Measurements from ENCODE around the gene ANKMY1.

The ANKMY1 gene

GRCh38 chr2:240556553-240557100, 1.2 kb downstream of the ANKMY1 start:
- peaks cover 10% of the 10 kb centered on the region for H3K4me1 ChIP-seq (ENCODE audit: low read length)
- no peak overlapping the region for H3K4me2 ChIP-seq (ENCODE audit: low read length)
- H3K4me3 ChIP-seq (ENCODE audit: low read length), result no peak overlapping the region
- no peaks in the 10 kb centered on the region for H3K27me3 ChIP-seq (ENCODE audit: low read depth, low read length)
- no peak overlapping the region for H2AFZ ChIP-seq (ENCODE audit: low read depth, low read length)
- peaks cover 59% of the 10 kb centered on the region for H3K79me2 ChIP-seq (ENCODE audit: low read length)
- H3K36me3 ChIP-seq (replicated peaks; ENCODE audit: low read depth, low read length), result peaks cover 40% of the 10 kb centered on the region
- H3K27ac ChIP-seq (ENCODE audit: low read length), result no peak overlapping the region
- H3K9me3 ChIP-seq (ENCODE audit: insufficient read depth, low read length), result no peaks in the 10 kb centered on the region
- TF ChIP-seq CTCF (IDR thresholded peaks at IDR 0.05; ENCODE audit: low read depth, low read length) (no peak), EZH2phosphoT487 (IDR thresholded peaks at IDR 0.05; ENCODE audit: low read depth) (no peak)
- H3K9ac ChIP-seq (ENCODE audit: low read length), result no peak overlapping the region
- H4K20me1 ChIP-seq (ENCODE audit: insufficient read depth, low read length), result peaks cover 10% of the 10 kb centered on the region; the same call in 1 of the 2 replicates

DNA sequence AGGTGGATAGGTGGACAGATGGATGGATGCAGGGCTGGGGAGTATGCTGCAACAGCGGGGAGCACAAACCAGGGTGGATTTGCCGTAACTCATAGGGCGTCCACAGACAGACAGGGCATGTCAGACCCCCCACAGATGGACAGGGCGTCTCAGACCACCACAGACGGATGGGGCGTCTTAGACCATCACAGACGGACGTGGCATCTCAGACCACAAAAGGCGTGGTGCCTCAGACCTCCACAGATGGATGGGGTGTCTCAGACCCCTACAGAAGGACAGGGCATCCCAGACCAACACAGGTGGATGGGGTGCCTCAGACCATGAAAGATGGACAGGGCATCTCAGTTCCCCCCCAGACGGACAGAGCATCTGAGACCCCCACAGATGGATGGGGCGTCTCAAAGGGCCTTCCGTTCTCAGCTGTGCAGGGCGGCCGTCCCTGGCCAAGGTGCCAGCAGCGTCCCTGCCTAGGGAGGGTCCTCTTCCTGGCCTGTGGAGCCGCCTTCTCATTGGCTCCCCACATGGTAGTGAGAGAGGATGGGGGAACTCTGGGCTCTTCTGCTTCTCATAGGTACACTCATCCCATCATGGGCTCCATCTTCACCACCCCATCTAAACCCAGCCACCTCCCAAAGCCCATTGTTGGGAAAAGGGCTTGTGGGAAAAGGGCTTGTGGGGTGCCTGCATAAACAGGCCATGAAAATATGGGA, 2.1 kb downstream of the ANKMY1 start:
- H3K79me2 ChIP-seq (ENCODE audit: low read length), result peaks cover 59% of the 10 kb centered on the region
- no peak overlapping the region for H3K4me2 ChIP-seq (ENCODE audit: low read length)
- TF ChIP-seq CTCF (IDR thresholded peaks at IDR 0.05; ENCODE audit: low read depth, low read length) (no peak), EZH2phosphoT487 (IDR thresholded peaks at IDR 0.05; ENCODE audit: low read depth) (no peak)

GRCh38 chr2:240554767-240555493, 2.9 kb downstream of the ANKMY1 start:
- Histone ChIP-seq H3K9ac (ENCODE audit: low read length) (no peak overlapping the region), H3K4me2 (ENCODE audit: low read length) (no peak overlapping the region), H3K4me3 (ENCODE audit: low read length) (no peak overlapping the region), H3K36me3 (replicated peaks; ENCODE audit: low read depth, low read length) (peaks cover 52% of the 10 kb centered on the region), H2AFZ (ENCODE audit: low read depth, low read length) (no peak overlapping the region), H3K27me3 (ENCODE audit: low read depth, low read length) (no peaks in the 10 kb centered on the region), H3K9me3 (ENCODE audit: insufficient read depth, low read length) (no peaks in the 10 kb centered on the region), H3K79me2 (ENCODE audit: low read length) (peaks cover 52% of the 10 kb centered on the region), H4K20me1 (ENCODE audit: insufficient read depth, low read length) (peaks cover 10% of the 10 kb centered on the region; the same call in 1 of the 2 replicates), H3K4me1 (ENCODE audit: low read length) (peaks cover 10% of the 10 kb centered on the region), H3K27ac (ENCODE audit: low read length) (no peak overlapping the region)
- no peak for TF ChIP-seq CTCF (IDR thresholded peaks at IDR 0.05; ENCODE audit: low read depth, low read length)
- no peak for TF ChIP-seq EZH2phosphoT487 (IDR thresholded peaks at IDR 0.05; ENCODE audit: low read depth)

More for the DNA sequence above, 2.1 kb downstream of the ANKMY1 start:
- peaks cover 10% of the 10 kb centered on the region for H3K4me1 ChIP-seq (ENCODE audit: low read length)
- no peak overlapping the region for H3K4me3 ChIP-seq (ENCODE audit: low read length)
- no peak overlapping the region for H3K27ac ChIP-seq (ENCODE audit: low read length)
- H3K9me3 ChIP-seq (ENCODE audit: insufficient read depth, low read length), result no peaks in the 10 kb centered on the region
- H3K9ac ChIP-seq (ENCODE audit: low read length), result no peak overlapping the region
- peaks cover 10% of the 10 kb centered on the region; the same call in 1 of the 2 replicates for H4K20me1 ChIP-seq (ENCODE audit: insufficient read depth, low read length)
- no peak overlapping the region for H2AFZ ChIP-seq (ENCODE audit: low read depth, low read length)
- peaks cover 49% of the 10 kb centered on the region for H3K36me3 ChIP-seq (replicated peaks; ENCODE audit: low read depth, low read length)
- H3K27me3 ChIP-seq (ENCODE audit: low read depth, low read length), result no peaks in the 10 kb centered on the region

DNA sequence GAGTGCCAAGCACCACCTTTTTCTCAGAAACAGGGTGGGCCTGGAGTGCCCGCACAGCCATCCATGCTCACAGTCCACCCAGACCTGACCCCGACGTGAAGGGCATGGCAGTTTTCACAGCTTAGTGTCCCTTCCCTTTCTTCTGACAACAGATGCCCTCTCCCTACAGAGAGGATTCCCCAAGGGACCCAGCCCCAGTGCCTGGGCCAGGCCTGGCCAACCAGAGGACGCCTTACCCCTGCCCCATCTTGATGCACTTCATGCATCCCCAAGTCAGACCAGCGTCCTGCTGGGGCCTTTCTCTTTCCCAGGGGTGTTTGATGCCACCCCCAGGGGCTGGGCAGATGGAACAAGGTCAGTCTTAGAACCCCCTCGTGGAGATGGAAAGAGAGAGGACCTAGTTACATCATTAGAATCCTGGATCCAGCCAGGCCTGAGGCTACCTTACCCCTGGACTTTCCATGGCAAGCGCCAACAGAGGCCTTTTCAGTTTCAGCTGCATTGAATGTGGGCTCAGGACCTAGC, 3.8 kb downstream of the ANKMY1 start:
- no peak overlapping the region for H3K27ac ChIP-seq (ENCODE audit: low read length)
- peaks cover 5% of the 10 kb centered on the region; the same call in 1 of the 2 replicates for H4K20me1 ChIP-seq (ENCODE audit: insufficient read depth, low read length)
- H3K79me2 ChIP-seq (ENCODE audit: low read length), result peaks cover 43% of the 10 kb centered on the region
- H3K9me3 ChIP-seq (ENCODE audit: insufficient read depth, low read length), result no peaks in the 10 kb centered on the region
- no peak overlapping the region for H3K9ac ChIP-seq (ENCODE audit: low read length)
- no peak overlapping the region for H2AFZ ChIP-seq (ENCODE audit: low read depth, low read length)
- H3K4me2 ChIP-seq (ENCODE audit: low read length), result no peak overlapping the region
- H3K36me3 ChIP-seq (replicated peaks; ENCODE audit: low read depth, low read length), result peaks cover 46% of the 10 kb centered on the region
- H3K27me3 ChIP-seq (ENCODE audit: low read depth, low read length), result no peaks in the 10 kb centered on the region
- H3K4me1 ChIP-seq (ENCODE audit: low read length), result peaks cover 1% of the 10 kb centered on the region
- TF ChIP-seq CTCF (IDR thresholded peaks at IDR 0.05; ENCODE audit: low read depth, low read length), result no peak
- no peak overlapping the region for H3K4me3 ChIP-seq (ENCODE audit: low read length)

Measured in OCI-LY3 (cell line).